Neural progenitor cell (in vitro differentiated cells): ENCODE data around the gene NHLRC4. TPM values are rescaled to one million over a fixed set of nuclear protein-coding genes. Genes with fewer than 3 reads are reported as not detected.

Experiments used
- DNase-seq: peaks from one replicate; pipeline ENCODE4 v3.0.0-alpha.2; 2016; ENCODE audit warnings: low spot score
- H2AFZ ChIP-seq: fragments of 200-600 bp; sonication (generic); replicated peaks from 2 replicates; pipeline ENCODE4 v1.6.1; 2016; ENCODE audit warnings: antibody characterized with exemption
- H3F3A ChIP-seq: fragments of 200-600 bp; sonication (generic); 2 replicates; pipeline ENCODE4 v1.6.1; 2016; ENCODE audit warnings: antibody characterized with exemption, low read depth
- H3K27ac ChIP-seq: fragments of 200-600 bp; sonication (generic); 2 replicates; pipeline ENCODE4 v1.5.1; 2016; ENCODE audit warnings: mild to moderate bottlenecking
- H3K27me3 ChIP-seq: fragments of 200-600 bp; sonication (generic); 2 replicates; pipeline ENCODE4 v1.6.1; 2016; ENCODE audit warnings: mild to moderate bottlenecking, moderate library complexity
- H3K36me3 ChIP-seq: fragments of 200-600 bp; sonication (generic); 2 replicates; pipeline ENCODE4 v1.5.1; 2016
- H3K4me1 ChIP-seq: fragments of 200-600 bp; sonication (generic); 2 replicates; pipeline ENCODE4 v1.6.1; 2016; ENCODE audit warnings: mixed run types
- H3K4me2 ChIP-seq: fragments of 200-600 bp; sonication (generic); 2 replicates; pipeline ENCODE4 v1.6.1; 2016
- H3K4me3 ChIP-seq: fragments of 200-600 bp; sonication (generic); 2 replicates; pipeline ENCODE4 v1.5.1; 2016
- H3K79me2 ChIP-seq: fragments of 200-600 bp; sonication (generic); 2 replicates; pipeline ENCODE4 v1.6.1; 2016; ENCODE audit warnings: low read depth
- H3K9ac ChIP-seq: fragments of 200-600 bp; sonication (generic); 2 replicates; pipeline ENCODE4 v1.6.1; 2016
- H3K9me3 ChIP-seq: fragments of 200-600 bp; sonication (generic); 2 replicates; pipeline ENCODE4 v1.5.1; 2016; ENCODE audit warnings: low read depth
- H4K20me1 ChIP-seq: fragments of 200-600 bp; sonication (generic); 2 replicates; pipeline ENCODE4 v1.6.1; 2016; ENCODE audit warnings: low read depth
- H3K27ac Mint-ChIP-seq: 3 replicates; pipeline ENCODE4 v1.8.0; 2021; ENCODE audit warnings: mixed read lengths
- H3K27me3 Mint-ChIP-seq: 2 replicates; pipeline ENCODE4 v1.8.0; 2022; ENCODE audit warnings: low read depth, mild to moderate bottlenecking, inconsistent platforms, moderate library complexity, mixed read lengths; ENCODE audit not compliant: insufficient read depth
- H3K36me3 Mint-ChIP-seq: 3 replicates; pipeline ENCODE4 v1.8.0; 2021; ENCODE audit warnings: mixed read lengths
- H3K4me1 Mint-ChIP-seq: 3 replicates; pipeline ENCODE4 v1.8.0; 2021; ENCODE audit warnings: mixed read lengths
- H3K4me3 Mint-ChIP-seq: 3 replicates; pipeline ENCODE4 v1.8.0; 2021; ENCODE audit warnings: mild to moderate bottlenecking, moderate library complexity, mixed read lengths
- H3K9me3 Mint-ChIP-seq: 3 replicates; pipeline ENCODE4 v1.8.0; 2020; ENCODE audit warnings: mixed read lengths
- EZH2 ChIP-seq: fragments of 200-600 bp; sonication (generic); IDR thresholded peaks from 2 replicates; pipeline ENCODE4 v1.6.1; 2017; ENCODE audit warnings: antibody characterized with exemption, mild to moderate bottlenecking, moderate library complexity
- EZH2phosphoT487 ChIP-seq: fragments of 200-600 bp; sonication (generic); IDR thresholded peaks from 2 replicates; pipeline ENCODE4 v1.6.1; 2017; ENCODE audit warnings: antibody characterized with exemption
- total RNA-seq: library from RNA; depleted of rRNA; stranded (reverse); fragments of >200 nt; gene quantifications from 2 replicates; pipeline ENCODE4 v1.2.3, GENCODE V29; 2015; ENCODE audit warnings: low replicate concordance
- TF ChIP-seq, protein P1 (sequence below): fragments of 200-600 bp; sonication (generic); IDR thresholded peaks from 2 replicates; pipeline ENCODE4 v1.5.1; 2017; ENCODE audit warnings: antibody characterized with exemption, mild to moderate bottlenecking

NHLRC4 gene
- total RNA-seq, 1 donor from 2014 or later: not detected

DNA sequence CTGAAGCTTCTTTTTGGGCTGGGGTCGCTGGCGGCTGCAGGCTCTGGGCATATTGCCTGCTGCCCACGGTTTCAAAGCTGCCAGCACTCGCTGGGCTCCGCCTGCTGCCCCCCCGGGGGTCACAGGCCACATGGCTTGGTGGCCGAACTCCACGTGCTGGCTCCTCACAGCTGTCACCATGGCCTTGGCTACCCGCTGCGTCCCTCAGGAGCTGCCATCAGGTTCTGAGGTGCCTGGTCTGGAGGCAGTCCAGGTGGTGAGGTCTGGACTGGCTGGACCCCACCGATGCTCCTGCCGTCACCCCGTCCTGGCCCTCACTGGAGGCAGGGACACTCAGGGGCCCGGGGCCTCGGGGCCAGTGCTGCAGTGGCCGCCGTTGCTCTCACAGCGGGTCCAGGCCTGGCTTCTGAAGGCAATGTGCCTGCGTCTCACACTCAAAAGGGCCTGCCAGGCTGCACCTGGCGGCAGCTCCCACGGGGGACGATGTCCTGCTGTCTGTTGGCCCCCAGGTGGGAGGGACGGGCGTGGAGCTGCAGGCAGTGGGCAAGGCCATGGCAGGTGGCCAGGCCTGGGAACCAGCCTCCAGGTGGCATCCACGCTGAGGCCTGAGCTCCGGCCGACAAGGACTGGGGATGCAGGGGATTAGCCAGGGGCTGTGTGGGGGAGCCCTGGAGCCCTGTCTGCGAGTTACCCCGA, 26.0 kb upstream of the NHLRC4 start:
- H3K27ac Mint-ChIP-seq: no peak overlapping the region
- Histone ChIP-seq H3K4me1 (no peaks in the 10 kb centered on the region), H4K20me1 (peaks cover 20% of the 10 kb centered on the region), H3K27me3 (no peaks in the 10 kb centered on the region), H3F3A (no peaks in the 10 kb centered on the region), H2AFZ (no peak overlapping the region), H3K9ac (no peak overlapping the region), H3K79me2 (peaks cover 6% of the 10 kb centered on the region), H3K36me3 (no peaks in the 10 kb centered on the region), H3K9me3 (no peaks in the 10 kb centered on the region), H3K4me2 (no peak overlapping the region), H3K4me3 (no peak overlapping the region), H3K27ac (no peak overlapping the region)
- no peak overlapping the region for H3K4me3 Mint-ChIP-seq
- H3K36me3 Mint-ChIP-seq: peaks cover 5% of the 10 kb centered on the region
- H3K4me1 Mint-ChIP-seq: no peaks in the 10 kb centered on the region
- peaks cover 5% of the 10 kb centered on the region for H3K27me3 Mint-ChIP-seq
- H3K9me3 Mint-ChIP-seq: no peaks in the 10 kb centered on the region
- DNase-seq: no peak
- TF ChIP-seq, protein P1, sequence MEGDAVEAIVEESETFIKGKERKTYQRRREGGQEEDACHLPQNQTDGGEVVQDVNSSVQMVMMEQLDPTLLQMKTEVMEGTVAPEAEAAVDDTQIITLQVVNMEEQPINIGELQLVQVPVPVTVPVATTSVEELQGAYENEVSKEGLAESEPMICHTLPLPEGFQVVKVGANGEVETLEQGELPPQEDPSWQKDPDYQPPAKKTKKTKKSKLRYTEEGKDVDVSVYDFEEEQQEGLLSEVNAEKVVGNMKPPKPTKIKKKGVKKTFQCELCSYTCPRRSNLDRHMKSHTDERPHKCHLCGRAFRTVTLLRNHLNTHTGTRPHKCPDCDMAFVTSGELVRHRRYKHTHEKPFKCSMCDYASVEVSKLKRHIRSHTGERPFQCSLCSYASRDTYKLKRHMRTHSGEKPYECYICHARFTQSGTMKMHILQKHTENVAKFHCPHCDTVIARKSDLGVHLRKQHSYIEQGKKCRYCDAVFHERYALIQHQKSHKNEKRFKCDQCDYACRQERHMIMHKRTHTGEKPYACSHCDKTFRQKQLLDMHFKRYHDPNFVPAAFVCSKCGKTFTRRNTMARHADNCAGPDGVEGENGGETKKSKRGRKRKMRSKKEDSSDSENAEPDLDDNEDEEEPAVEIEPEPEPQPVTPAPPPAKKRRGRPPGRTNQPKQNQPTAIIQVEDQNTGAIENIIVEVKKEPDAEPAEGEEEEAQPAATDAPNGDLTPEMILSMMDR: no peak
- TF ChIP-seq EZH2 (no peak), EZH2phosphoT487 (no peak)

DNA sequence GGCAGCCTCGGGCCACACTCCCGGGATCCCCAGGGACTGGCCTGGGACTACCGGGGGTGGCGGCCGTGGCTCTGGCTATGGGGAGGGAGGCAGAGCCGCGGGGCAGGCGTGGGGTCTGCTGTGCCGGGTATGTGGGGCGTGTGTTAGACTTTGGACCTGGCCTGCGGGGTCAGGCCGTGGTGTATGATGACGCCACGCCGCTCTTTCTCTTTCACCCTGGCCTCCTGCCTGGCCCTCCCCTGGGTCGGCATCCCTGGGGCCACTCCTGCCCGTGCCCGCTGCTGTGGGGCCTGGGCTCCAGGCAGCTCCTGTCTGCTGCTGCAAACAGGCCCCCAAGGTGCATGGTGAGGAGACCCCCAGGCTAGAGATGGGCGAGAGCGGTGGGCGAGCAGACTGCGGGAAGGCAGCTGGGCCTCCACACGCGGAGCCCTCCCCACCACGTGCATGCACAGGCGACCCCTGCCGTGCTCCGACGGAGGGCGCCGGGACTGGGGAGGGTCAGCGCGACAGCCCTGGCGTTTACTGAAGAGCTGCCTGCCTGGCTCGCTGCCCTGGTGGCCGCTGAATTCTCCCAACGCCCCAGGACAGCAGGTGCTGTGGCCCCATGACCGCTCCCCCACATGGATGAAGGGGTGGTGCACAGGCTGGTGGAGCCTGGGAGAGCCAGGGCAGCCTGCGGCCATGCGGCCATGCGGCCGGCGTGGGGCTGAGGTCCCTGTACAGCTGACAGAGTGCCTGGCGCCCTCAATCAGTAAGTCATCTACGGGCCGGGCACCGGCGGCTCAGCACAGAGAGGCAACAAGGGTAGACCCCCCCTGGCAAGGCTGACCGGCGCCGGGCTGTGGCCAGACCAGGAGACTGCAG, 23.3 kb upstream of the NHLRC4 start:
- Histone ChIP-seq H2AFZ (no peak overlapping the region), H3K27me3 (no peaks in the 10 kb centered on the region), H3K4me2 (no peak overlapping the region), H3F3A (no peaks in the 10 kb centered on the region), H3K36me3 (no peaks in the 10 kb centered on the region), H3K4me1 (no peaks in the 10 kb centered on the region), H3K9ac (no peak overlapping the region), H3K9me3 (no peaks in the 10 kb centered on the region), H3K79me2 (no peaks in the 10 kb centered on the region), H3K27ac (no peak overlapping the region), H3K4me3 (no peak overlapping the region), H4K20me1 (peaks cover 23% of the 10 kb centered on the region)
- TF ChIP-seq EZH2phosphoT487: no peak
- TF ChIP-seq EZH2: no peak
- TF ChIP-seq, protein P1: no peak
- Mint-ChIP-seq H3K27me3 (peaks cover 5% of the 10 kb centered on the region), H3K4me3 (no peak overlapping the region), H3K9me3 (no peaks in the 10 kb centered on the region), H3K27ac (no peak overlapping the region), H3K4me1 (no peaks in the 10 kb centered on the region), H3K36me3 (peaks cover 5% of the 10 kb centered on the region)
- DNase-seq: no peak

DNA sequence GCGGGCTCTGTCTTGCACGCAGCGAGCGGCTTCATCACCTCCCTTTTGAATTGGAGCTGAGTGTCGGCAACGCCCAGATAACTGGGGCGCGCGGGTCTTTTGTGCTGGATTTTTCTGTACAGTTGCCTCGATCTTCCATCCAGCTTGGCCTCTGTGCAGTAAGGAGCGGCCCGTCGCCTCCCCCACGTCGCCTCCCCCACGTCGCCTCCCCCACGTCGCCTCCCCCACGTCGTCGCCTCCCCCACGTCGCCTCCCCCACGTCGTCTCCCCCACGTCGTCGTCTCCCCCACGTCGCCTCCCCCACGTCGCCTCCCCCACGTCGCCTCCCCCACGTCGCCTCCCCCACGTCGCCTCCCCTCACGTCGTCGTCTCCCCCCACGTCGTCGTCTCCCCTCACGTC, 22.3 kb upstream of the NHLRC4 start:
- H3K4me2 ChIP-seq: no peak overlapping the region
- H3K36me3 ChIP-seq: no peaks in the 10 kb centered on the region
- no peaks in the 10 kb centered on the region for H3K27me3 ChIP-seq
- DNase-seq: no peak
- H3K36me3 Mint-ChIP-seq: peaks cover 5% of the 10 kb centered on the region
- TF ChIP-seq, protein P1: no peak
- TF ChIP-seq EZH2phosphoT487 (no peak), EZH2 (no peak)
- peaks cover 5% of the 10 kb centered on the region for H3K27me3 Mint-ChIP-seq
- no peaks in the 10 kb centered on the region for H3K9me3 Mint-ChIP-seq
- H3F3A ChIP-seq: no peaks in the 10 kb centered on the region
- H3K4me3 Mint-ChIP-seq: no peak overlapping the region
- no peak overlapping the region for H3K9ac ChIP-seq
- H3K9me3 ChIP-seq: no peaks in the 10 kb centered on the region
- H4K20me1 ChIP-seq: peaks cover 23% of the 10 kb centered on the region
- H3K27ac ChIP-seq: no peak overlapping the region
- no peaks in the 10 kb centered on the region for H3K4me1 ChIP-seq
- H3K4me3 ChIP-seq: no peak overlapping the region
- no peaks in the 10 kb centered on the region for H3K4me1 Mint-ChIP-seq
- H3K27ac Mint-ChIP-seq: no peak overlapping the region
- H3K79me2 ChIP-seq: no peaks in the 10 kb centered on the region
- no peak overlapping the region for H2AFZ ChIP-seq
